HPDE6-E6E7 (cell line): ENCODE measurements around the gene HECTD4.
"Not testable (repeated sequence)": the region's sequence is repeated elsewhere in the genome, so short reads cannot be mapped to it uniquely, and the experiment has no call there.

Experiments
- DNase-seq: peaks from one replicate; pipeline ENCODE4 v3.0.0; 2011; ENCODE audit warnings: missing footprints; ENCODE audit errors: extremely low spot score

The HECTD4 gene

DNA sequence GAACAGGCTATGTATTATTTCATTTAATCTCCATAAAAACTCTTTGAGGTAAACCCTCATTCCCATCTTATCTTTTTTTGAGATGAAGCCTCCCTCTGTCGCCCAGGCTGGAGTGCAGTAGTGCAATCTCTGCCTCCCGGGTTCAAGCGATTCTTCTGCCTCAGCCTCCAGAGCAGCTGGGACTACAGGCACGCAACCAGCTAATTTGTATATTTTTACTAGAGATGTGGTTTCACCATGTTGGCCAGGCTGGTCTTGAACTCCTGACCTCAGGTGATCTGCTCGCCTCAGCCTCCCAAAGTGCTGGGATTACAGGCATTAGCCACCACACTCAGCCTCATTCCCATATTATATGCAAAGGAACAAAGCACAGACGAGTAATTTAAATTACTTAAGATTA lies 25.5 kb upstream of the HECTD4 start:
- DNase-seq, result not testable (repeated sequence)

- DNase-seq, result no peak
Measured at GRCh38 chr12:112406519-112407488, 24.6 kb upstream of the HECTD4 start.

DNA sequence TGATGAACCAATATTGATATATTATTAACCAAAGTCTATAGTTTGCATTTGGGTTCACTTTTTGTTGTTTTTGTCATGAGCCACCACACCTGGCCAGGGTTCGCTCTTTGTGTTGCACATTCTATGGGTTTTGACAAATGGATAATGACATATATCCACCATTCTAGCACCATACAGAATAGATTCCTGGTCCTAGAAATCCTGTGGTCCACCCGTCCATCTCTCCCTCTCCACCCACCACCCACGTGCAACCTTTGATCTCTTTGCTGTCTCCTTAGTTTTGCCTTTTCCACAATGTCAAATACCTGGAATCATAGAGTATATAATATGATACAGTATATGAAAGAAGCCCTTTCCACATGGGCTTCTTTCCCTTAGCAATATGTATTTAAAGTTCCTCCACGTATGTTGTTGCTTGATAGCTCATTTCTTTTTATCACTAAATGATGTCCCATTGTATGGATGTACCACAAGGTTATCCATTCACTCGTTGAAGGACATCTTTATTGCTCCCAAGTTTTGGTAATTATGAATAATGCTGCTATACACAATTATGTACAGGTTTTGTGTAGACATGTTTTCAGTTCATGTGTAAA lies 19.8 kb upstream of the HECTD4 start:
- DNase-seq, result no peak

DNA sequence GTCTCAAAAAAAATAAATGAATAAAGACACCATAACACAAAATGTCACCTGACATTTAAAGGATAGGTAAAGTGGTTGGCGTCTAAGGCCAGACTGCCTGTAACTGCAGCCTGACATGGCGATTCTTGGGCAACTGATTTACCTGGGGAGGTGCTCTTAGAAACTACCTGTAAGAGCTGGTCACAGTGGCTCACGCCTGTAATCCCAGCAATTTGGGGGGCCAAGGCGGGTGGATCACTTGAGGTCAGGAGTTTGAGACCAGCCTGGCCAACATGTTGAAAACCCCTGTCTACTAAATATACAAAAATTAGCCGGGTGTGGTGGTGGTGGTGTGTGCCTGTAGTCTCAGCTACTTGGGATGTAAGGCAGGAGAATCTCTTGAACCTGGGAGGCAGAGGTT lies 18.8 kb upstream of the HECTD4 start:
- DNase-seq, result no peak

GRCh38 chr12:112393328-112393727 lies 11.1 kb upstream of the HECTD4 start:
- no peak for DNase-seq

GRCh38 chr12:112389922-112390654 lies 7.9 kb upstream of the HECTD4 start:
- DNase-seq, result not testable (repeated sequence)

GRCh38 chr12:112389228-112389627 lies 7.0 kb upstream of the HECTD4 start:
- DNase-seq, result no peak

- DNase-seq, result no peak
Measured at GRCh38 chr12:112386726-112387125, 4.5 kb upstream of the HECTD4 start.

- DNase-seq, result no peak
Measured at GRCh38 chr12:112382866-112383265, 635 bp upstream of the HECTD4 start.

DNA sequence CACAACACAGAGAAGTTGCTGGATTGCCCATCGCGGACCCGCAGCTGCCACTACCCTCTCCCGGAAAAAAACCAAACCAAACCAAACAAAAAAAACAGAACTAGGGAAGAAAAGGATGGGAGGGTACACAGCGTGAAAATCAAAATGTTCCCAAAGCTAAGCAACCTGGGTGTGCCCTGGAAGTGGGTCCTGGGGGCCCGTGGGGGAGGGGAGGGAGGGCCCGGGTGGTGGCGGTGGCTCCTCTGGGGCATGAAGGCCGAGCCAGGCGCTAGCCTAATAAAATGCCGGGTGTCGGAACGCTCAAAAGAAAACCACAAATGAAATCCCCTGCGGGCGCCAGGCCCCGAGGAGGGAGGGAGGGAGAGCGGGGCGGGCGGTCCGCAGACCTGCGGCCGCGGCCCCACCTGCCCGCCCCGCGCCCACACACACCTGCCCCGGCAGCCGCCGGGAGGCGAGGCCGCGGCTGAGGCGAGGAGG lies 787 bp downstream of the HECTD4 start:
- DNase-seq, result peak; percentile 9

GRCh38 chr12:112380663-112381405 lies 1.4 kb downstream of the HECTD4 start:
- no peak for DNase-seq

- DNase-seq, result no peak
Measured at GRCh38 chr12:112375105-112375504, 7.1 kb downstream of the HECTD4 start.

DNA sequence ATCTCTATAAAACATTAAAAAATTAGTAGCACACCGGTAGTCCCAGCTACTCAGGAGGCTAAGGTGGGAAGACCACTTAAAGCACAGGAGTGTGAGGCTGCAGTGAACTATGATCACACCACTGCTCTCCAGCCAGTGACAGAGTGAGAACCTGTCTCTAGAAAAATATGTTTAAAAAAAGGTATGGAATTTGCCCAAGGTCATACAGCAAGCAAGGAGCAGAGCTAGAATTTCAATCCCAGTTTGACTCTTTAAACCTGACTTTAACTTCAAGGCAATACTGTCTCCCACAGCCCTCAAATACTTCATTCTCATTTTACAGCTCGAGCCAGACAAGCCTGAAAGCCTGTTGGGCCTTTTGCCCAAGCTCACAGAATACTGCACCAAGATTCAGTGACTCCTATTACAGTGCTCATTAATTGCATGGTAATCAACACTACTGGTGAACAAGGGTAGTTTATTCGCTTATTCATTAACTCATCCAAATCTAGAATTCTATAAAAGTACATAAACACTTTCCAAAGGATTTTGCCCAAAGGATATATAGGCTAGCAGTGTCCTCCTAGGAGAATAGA lies 8.0 kb downstream of the HECTD4 start:
- DNase-seq, result no peak

GRCh38 chr12:112370868-112371510 lies 11.2 kb downstream of the HECTD4 start:
- no peak for DNase-seq

DNA sequence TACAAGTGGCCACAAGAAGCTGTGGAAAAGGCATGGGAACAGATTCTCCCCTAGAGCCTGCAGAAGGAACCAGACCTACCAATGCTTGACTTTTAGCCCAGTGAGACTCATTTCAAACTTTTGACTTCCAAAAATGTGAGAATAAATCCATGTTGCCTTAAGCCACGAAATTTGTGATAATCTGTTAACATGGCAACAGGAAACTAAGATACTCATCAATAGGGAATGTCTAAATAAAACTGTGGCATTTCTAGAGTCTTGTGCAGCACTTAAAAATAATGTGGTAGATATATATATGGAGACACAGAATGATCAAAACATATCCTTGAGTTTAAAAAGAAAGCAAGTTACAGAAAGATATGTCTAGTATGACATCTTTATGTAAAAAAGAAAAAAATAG lies 12.0 kb downstream of the HECTD4 start:
- DNase-seq, result no peak

- DNase-seq, result no peak
Measured at GRCh38 chr12:112368856-112369255, 13.4 kb downstream of the HECTD4 start.

DNA sequence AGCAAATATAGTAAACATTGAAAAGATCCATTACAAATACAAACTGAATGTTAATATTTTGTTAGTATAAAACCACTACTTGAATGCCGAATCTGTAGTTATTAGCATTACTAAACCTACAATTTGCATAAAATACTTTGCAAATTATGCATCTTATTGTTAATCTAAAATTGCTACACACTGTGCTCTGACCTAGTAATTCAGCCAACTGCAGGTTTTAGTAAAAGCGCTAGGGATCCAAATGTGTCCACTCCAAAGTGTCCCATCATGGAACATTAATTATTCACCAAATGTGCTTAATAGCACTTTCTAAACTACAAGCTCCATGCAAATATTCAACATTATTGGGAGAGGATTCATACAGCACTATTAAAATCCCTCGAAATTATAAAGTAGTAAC lies 14.3 kb downstream of the HECTD4 start:
- DNase-seq, result no peak

DNA sequence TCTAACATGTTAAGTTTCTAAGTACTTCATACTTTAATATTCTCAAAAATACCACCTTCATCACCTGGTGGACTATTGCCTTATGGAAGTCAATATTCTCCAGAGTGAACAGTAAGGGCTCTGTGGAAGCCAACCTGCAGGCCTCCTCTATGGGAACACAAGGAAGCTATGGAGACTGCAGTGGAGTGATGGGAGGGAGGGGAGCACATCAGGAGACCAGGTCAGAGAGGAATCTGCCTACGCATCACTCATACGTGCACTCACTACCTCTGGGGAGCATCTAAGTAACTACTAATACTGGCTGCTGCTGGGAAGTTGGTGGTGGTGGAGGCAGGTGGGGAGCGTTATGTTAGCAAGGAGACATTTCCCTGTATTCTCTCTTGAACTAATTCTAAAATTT lies 19.9 kb downstream of the HECTD4 start:
- DNase-seq, result no peak

- no peak for DNase-seq
Measured at GRCh38 chr12:112361271-112361670, 21.0 kb downstream of the HECTD4 start.

DNA sequence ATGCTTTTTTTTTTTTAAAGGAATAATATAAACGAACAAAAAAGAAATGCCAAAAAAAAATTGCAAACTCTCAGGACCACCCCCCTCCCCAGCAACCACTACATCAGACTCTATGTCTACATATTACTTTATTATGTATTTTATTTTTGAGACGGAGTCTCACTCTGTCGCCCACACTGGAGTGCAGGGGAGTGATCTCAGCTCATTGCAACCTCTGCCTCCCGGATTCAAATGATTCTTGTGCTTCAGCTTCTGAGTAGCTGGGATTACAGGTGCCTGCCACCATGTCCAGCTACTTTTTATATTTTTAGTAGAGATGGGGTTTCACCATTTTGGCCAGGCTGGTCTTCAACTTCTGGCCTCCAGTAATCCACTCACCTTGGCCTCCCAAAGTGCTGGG lies 22.9 kb downstream of the HECTD4 start:
- no peak for DNase-seq

DNA sequence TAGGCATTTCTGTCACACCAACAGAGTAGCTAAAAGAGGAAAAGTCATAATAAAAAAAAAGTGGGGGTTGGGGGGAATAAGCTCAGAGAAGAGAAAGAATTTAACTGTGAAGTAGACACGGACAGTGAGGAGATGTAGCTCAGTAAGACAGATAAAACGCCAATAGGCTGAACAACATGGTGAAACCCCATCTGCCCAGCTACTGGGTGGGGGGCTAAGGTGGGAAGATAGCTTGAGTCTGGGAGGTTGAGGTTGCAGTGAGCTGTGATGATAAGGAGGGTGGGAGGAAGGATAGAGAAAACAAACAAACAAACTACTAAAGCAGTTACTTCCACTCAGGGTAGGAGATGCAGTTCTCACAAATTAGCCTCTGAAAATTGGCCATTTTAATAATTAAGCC lies 25.0 kb downstream of the HECTD4 start:
- no peak for DNase-seq
